HEK293 (cell line): ENCODE data around the gene TGFB2.
"Not testable (repeated sequence)": the region's sequence is repeated elsewhere in the genome, so short reads cannot be mapped to it uniquely, and the experiment has no call there.

Experiments
- CTCF ChIA-PET: fragments of 350-600 bp; formaldehyde crosslinking; extraction: SDS; loops from one replicate; lab custom pipeline; 2021; ENCODE audit warnings: antibody characterized with exemption; lab: Yijun Ruan, JAX
- POLR2A ChIA-PET: fragments of 300-600 bp; formaldehyde crosslinking; extraction: SDS; loops from one replicate; lab custom pipeline; 2020; ENCODE audit warnings: antibody characterized with exemption, inconsistent platforms; lab: Yijun Ruan, JAX
- H3K27ac ChIP-seq: fragments of 200-500 bp; sonication (Bioruptor generic); 2 replicates; pipeline ENCODE4 v1.5.1; 2014; ENCODE audit warnings: low read depth, low read length, control low read depth, inconsistent platforms; ENCODE audit errors: extremely low read depth
- H3K36me3 ChIP-seq, 2 experiments: fragments of 200-500 bp in 1 of 2; sonication (Bioruptor generic) in 1 of 2; 1 replicate in 1 of 2; 2 replicates in 1 of 2; pipeline ENCODE4 v1.5.1; 2014 to 2017; ENCODE audit warnings: inconsistent platforms in 2 of 2, low read length in 2 of 2; ENCODE audit not compliant: control insufficient read depth in 2 of 2, insufficient read depth in 1 of 2
- H3K4me1 ChIP-seq: fragments of 200-500 bp; sonication (Bioruptor generic); 2 replicates; pipeline ENCODE4 v1.5.1; 2014; ENCODE audit warnings: mild to moderate bottlenecking, low read length, inconsistent platforms; ENCODE audit not compliant: control insufficient read depth, insufficient read depth
- H3K4me3 ChIP-seq: 2 replicates; pipeline ENCODE4 v1.5.1; 2011; ENCODE audit warnings: low read depth, mild to moderate bottlenecking, control low read depth, low read length, moderate library complexity
- H3K9me3 ChIP-seq: fragments of 200-500 bp; sonication (Bioruptor generic); 2 replicates; pipeline ENCODE4 v1.5.1; 2014; ENCODE audit warnings: low read depth, low read length, inconsistent platforms; ENCODE audit not compliant: control insufficient read depth, insufficient read depth
- BCL11A ChIP-seq: fragments of 450-650 bp; formaldehyde crosslinking; IDR thresholded peaks from 2 replicates; pipeline ENCODE4 v1.5.1; 2016; ENCODE audit warnings: low read depth, missing biosample characterization, missing genetic modification characterization
- ZNF114 ChIP-seq: fragments of 450-650 bp; formaldehyde crosslinking; IDR thresholded peaks from 2 replicates; pipeline ENCODE4 v1.5.0; 2017; ENCODE audit warnings: missing biosample characterization, missing genetic modification characterization
- ZNF140 ChIP-seq: fragments of 450-650 bp; formaldehyde crosslinking; IDR thresholded peaks from 2 replicates; pipeline ENCODE4 v1.5.1; 2016; ENCODE audit warnings: missing biosample characterization, missing genetic modification characterization
- ZNF146 ChIP-seq: fragments of 450-650 bp; formaldehyde crosslinking; IDR thresholded peaks from 2 replicates; pipeline ENCODE4 v1.5.1; 2016; ENCODE audit warnings: missing biosample characterization, missing genetic modification characterization
- ZNF223 ChIP-seq: fragments of 450-650 bp; formaldehyde crosslinking; IDR thresholded peaks from 2 replicates; pipeline ENCODE4 v1.5.1; 2016; ENCODE audit warnings: missing biosample characterization, missing genetic modification characterization
- ZNF248 ChIP-seq: fragments of 450-650 bp; formaldehyde crosslinking; IDR thresholded peaks from 2 replicates; pipeline ENCODE4 v1.5.1; 2017; ENCODE audit warnings: missing biosample characterization, missing genetic modification characterization
- ZNF292 ChIP-seq: fragments of 450-650 bp; formaldehyde crosslinking; IDR thresholded peaks from 2 replicates; pipeline ENCODE4 v1.5.1; 2016; ENCODE audit warnings: low read depth, missing biosample characterization, missing genetic modification characterization, borderline replicate concordance
- ZNF335 ChIP-seq: fragments of 450-650 bp; formaldehyde crosslinking; conservative IDR thresholded peaks from 2 replicates; pipeline ENCODE4 v1.5.1; 2016; ENCODE audit warnings: missing biosample characterization, missing genetic modification characterization
- ZNF426 ChIP-seq: fragments of 450-650 bp; formaldehyde crosslinking; IDR thresholded peaks from 2 replicates; pipeline ENCODE4 v1.5.1; 2017; ENCODE audit warnings: missing biosample characterization, missing genetic modification characterization, mild to moderate bottlenecking, inconsistent platforms, moderate library complexity
- ZNF501 ChIP-seq: fragments of 450-650 bp; formaldehyde crosslinking; IDR thresholded peaks from 2 replicates; pipeline ENCODE4 v1.5.1; 2016; ENCODE audit warnings: missing biosample characterization, missing genetic modification characterization
- ZNF600 ChIP-seq: fragments of 450-650 bp; formaldehyde crosslinking; IDR thresholded peaks from 2 replicates; pipeline ENCODE4 v1.5.1; 2016; ENCODE audit warnings: missing biosample characterization, missing genetic modification characterization
- ZNF658 ChIP-seq: fragments of 450-650 bp; formaldehyde crosslinking; IDR thresholded peaks from 2 replicates; pipeline ENCODE4; 2016; ENCODE audit warnings: missing biosample characterization, missing genetic modification characterization
- ZNF76 ChIP-seq: fragments of 450-650 bp; formaldehyde crosslinking; IDR thresholded peaks from 2 replicates; pipeline ENCODE4; 2016; ENCODE audit warnings: low read depth, missing biosample characterization, missing genetic modification characterization, borderline replicate concordance
- ZNF768 ChIP-seq: fragments of 450-650 bp; formaldehyde crosslinking; IDR thresholded peaks from 2 replicates; pipeline ENCODE4 v1.5.1; 2018; ENCODE audit warnings: missing biosample characterization, mild to moderate bottlenecking, missing genetic modification characterization
- TF ChIP-seq, protein P1 (sequence below): fragments of 450-650 bp; formaldehyde crosslinking; IDR thresholded peaks from 2 replicates; pipeline ENCODE4 v1.5.1; 2016; ENCODE audit warnings: missing biosample characterization, missing genetic modification characterization
- TF ChIP-seq, protein P2 (sequence below): fragments of 450-650 bp; formaldehyde crosslinking; IDR thresholded peaks from 2 replicates; pipeline ENCODE4 v1.5.1; 2016; ENCODE audit warnings: missing biosample characterization, missing genetic modification characterization
- TF ChIP-seq, protein P3 (sequence below): fragments of 450-650 bp; formaldehyde crosslinking; IDR thresholded peaks from 2 replicates; pipeline ENCODE4 v1.5.1; 2017; ENCODE audit warnings: missing biosample characterization, missing genetic modification characterization

TGFB2 gene

DNA sequence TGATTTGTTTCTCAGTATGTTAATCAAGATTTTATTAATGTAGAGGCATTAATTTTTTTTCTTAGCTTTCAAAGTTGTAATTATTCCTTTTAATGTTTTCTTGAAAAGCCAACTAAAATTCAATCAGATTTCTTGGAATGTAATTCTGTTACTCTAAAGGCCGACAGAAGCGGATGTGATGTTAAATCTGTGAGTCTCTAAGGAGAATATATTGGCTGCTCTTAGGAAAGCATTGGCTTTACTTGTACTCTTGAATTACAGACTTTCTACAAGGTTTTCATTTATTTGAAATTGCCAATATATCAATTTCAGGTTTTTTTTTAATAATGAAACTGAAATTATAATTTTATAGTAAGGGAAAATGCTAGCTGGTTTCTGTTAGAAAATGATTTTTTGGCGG lies 30.8 kb upstream of the TGFB2 start:
- H3K9me3 ChIP-seq = no peaks in the 10 kb centered on the region
- no peaks in the 10 kb centered on the region for H3K4me1 ChIP-seq
- no peak overlapping the region for H3K27ac ChIP-seq
- CTCF ChIA-PET = interaction anchor here (1.1 kb wide), 1 partner anchor 14 kb away, joined by 4 read pairs; no protein-coding TSS in a partner anchor
- peaks cover 0 to 16% of the 10 kb centered on the region in 2 experiments; a peak in 2 of 3 replicates for H3K36me3 ChIP-seq
- POLR2A ChIA-PET = no interaction called here
- H3K4me3 ChIP-seq = no peak overlapping the region
- no peak for TF ChIP-seq ZNF501

DNA sequence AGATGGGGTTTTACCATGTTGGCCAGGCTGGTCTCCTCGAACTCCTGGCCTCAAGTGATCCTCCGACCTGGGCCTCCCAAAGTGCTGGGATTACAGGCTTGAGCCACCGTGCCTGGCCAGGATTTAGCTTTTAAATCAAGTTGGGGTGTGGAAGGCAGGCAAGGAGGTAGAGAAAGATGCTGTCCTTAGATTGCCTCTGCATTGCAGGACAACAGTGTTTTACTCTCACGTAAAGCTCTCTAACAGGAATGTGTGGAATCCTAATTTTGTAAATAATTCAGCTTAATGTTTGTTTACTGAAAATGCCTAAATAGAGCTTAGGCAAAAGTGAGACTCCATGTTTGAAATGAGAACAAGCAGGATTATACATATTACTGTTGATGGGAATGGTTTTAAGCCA lies 29.5 kb upstream of the TGFB2 start:
- no peak overlapping the region for H3K27ac ChIP-seq
- TF ChIP-seq, protein P1, sequence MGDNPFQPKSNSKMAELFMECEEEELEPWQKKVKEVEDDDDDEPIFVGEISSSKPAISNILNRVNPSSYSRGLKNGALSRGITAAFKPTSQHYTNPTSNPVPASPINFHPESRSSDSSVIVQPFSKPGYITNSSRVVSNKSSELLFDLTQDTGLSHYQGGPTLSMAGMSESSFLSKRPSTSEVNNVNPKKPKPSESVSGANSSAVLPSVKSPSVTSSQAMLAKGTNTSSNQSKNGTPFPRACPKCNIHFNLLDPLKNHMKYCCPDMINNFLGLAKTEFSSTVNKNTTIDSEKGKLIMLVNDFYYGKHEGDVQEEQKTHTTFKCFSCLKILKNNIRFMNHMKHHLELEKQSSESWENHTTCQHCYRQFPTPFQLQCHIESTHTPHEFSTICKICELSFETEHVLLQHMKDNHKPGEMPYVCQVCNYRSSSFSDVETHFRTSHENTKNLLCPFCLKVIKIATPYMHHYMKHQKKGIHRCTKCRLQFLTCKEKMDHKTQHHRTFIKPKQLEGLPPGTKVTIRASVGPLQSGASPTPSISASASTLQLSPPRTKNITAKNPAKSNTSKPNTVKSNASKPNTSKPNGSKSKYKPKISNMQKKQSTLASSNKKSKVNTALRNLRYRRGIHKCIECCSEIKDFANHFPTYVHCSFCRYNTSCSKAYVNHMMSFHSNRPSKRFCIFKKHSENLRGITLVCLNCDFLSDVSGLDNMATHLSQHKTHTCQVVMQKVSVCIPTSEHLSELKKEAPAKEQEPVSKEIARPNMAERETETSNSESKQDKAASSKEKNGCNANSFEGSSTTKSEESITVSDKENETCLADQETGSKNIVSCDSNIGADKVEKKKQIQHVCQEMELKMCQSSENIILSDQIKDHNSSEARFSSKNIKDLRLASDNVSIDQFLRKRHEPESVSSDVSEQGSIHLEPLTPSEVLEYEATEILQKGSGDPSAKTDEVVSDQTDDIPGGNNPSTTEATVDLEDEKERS (tag by site-specific recombination) = no peak
- TF ChIP-seq ZNF292 (tag by site-specific recombination) (no peak), ZNF600 (no peak), ZNF248 (no peak)
- TF ChIP-seq, all 188 proteins: peak for 0
- ChIA-PET CTCF (interaction anchor here (0.8 kb wide), 1 partner anchor 1212 kb away, joined by 3 read pairs; no protein-coding TSS in a partner anchor), POLR2A (no interaction called here)
- Histone ChIP-seq H3K4me1 (no peaks in the 10 kb centered on the region), H3K4me3 (no peak overlapping the region), H3K36me3 (peaks cover 0 to 11% of the 10 kb centered on the region in 2 experiments; a peak in 2 of 3 replicates), H3K9me3 (no peaks in the 10 kb centered on the region)

DNA sequence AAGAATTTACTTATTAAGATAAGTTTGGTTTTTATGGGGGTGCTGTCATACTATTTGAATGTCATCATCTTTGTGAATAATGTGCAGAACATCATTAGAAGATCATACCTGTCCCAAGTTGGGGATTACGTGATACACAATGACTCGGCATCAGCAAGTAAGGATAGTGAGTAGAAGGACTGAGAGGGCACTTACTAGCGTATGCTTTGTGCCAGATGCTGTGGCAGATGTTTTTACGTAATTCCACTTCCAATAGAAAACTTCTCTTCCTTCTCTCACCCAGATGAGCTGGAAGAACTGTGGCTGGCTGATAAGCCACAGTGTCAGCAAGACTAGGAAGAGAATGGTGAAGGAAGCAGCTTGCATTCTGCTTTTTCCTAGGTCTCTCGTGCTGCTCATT lies 28.1 kb upstream of the TGFB2 start:
- POLR2A ChIA-PET = no interaction called here
- CTCF ChIA-PET = interaction anchor here (1.9 kb wide), 1 partner anchor 13 kb away, joined by 10 read pairs; no protein-coding TSS in a partner anchor

DNA sequence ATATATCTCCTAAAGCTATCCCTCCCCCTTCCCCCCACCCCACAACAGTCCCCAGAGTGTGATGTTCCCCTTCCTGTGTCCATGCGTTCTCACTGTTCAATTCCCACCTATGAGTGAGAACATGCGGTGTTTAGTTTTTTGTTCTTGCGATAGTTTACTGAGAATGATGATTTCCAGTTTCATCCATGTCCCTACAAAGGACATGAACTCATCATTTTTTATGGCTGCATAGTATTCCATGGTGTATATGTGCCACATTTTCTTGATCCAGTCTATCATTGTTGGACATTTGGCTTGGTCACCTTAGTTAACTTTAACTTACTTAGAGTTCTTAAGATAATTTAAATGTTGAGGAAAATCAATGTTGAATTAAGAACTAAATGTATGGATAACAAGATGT lies 25.0 kb upstream of the TGFB2 start:
- POLR2A ChIA-PET, H3K9me3 ChIP-seq, H3K27ac ChIP-seq, H3K4me3 ChIP-seq: not testable (repeated sequence)
- H3K36me3 ChIP-seq = peaks cover 0 to 11% of the 10 kb centered on the region in 2 experiments; a peak in 1 of 3 replicates
- TF ChIP-seq ZNF146 = peak; percentile 92
- TF ChIP-seq, all 188 proteins: peak for 1; not testable (repeated sequence) for 187
- H3K4me1 ChIP-seq = not testable (repeated sequence)
- CTCF ChIA-PET = interaction anchor here (0.9 to 1.6 kb wide), 2 partner anchors 10 to 21 kb away, joined by 3 to 7 read pairs; no protein-coding TSS in a partner anchor

More for the DNA sequence above, 28.1 kb upstream of the TGFB2 start:
- TF ChIP-seq BCL11A (tag by site-specific recombination) = no peak
- TF ChIP-seq ZNF426 = no peak
- no peak for TF ChIP-seq ZNF335
- TF ChIP-seq ZNF140 (tag by site-specific recombination) = no peak
- TF ChIP-seq ZNF114 = no peak
- no peak for TF ChIP-seq ZNF223 (tag by site-specific recombination)
- TF ChIP-seq, protein P2, sequence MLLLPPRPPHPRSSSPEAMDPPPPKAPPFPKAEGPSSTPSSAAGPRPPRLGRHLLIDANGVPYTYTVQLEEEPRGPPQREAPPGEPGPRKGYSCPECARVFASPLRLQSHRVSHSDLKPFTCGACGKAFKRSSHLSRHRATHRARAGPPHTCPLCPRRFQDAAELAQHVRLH = no peak
- TF ChIP-seq, protein P3, sequence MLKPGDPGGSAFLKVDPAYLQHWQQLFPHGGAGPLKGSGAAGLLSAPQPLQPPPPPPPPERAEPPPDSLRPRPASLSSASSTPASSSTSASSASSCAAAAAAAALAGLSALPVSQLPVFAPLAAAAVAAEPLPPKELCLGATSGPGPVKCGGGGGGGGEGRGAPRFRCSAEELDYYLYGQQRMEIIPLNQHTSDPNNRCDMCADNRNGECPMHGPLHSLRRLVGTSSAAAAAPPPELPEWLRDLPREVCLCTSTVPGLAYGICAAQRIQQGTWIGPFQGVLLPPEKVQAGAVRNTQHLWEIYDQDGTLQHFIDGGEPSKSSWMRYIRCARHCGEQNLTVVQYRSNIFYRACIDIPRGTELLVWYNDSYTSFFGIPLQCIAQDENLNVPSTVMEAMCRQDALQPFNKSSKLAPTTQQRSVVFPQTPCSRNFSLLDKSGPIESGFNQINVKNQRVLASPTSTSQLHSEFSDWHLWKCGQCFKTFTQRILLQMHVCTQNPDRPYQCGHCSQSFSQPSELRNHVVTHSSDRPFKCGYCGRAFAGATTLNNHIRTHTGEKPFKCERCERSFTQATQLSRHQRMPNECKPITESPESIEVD = no peak
- TF ChIP-seq ZNF76 (tag by site-specific recombination) = no peak
- TF ChIP-seq ZNF768 (tag by site-specific recombination) = no peak
- no peak for TF ChIP-seq ZNF658 (tag by site-specific recombination)
- no peak overlapping the region for H3K27ac ChIP-seq
- no peaks in the 10 kb centered on the region for H3K4me1 ChIP-seq
- no peak overlapping the region for H3K4me3 ChIP-seq
- H3K36me3 ChIP-seq = peaks cover 0 to 3% of the 10 kb centered on the region in 2 experiments; a peak in 2 of 3 replicates
- H3K9me3 ChIP-seq = no peaks in the 10 kb centered on the region
